PC-3 (cell line): ENCODE results near the gene CERKL. TPM values are rescaled to one million over a fixed set of nuclear protein-coding genes. Genes with fewer than 3 reads are reported as not detected.
"Not testable (repeated sequence)": the region's sequence is repeated elsewhere in the genome, so short reads cannot be mapped to it uniquely, and the experiment has no call there.

ENCODE experiments used
- ATAC-seq: fragments of 200-7000 bp; cut with Tn5 transposase; 2 replicates; pipeline ENCODE4 v1.9.1; 2020; ENCODE audit warnings: mild to moderate bottlenecking, moderate library complexity
- Bru-seq: library from RNA; stranded (reverse); fragments of 400-500 nt; gene quantifications from one replicate; lab custom pipeline; 2021; lab: Mats Ljungman, UMichigan
- BruChase-seq, 2 experiments: library from RNA; stranded (reverse); fragments of 400-500 nt; gene quantifications; one replicate each; lab custom pipeline; 2021; lab: Mats Ljungman, UMichigan
- BruUV-seq: library from RNA; stranded (reverse); fragments of 400-500 nt; replicated peaks from 2 replicates; lab custom pipeline; 2021; lab: Mats Ljungman, UMichigan
- CTCF ChIA-PET: fragments of 300-600 bp; sonication (Branson Sonifier 250); formaldehyde crosslinking; loops from one replicate; lab custom pipeline; 2022; ENCODE audit warnings: antibody characterized with exemption; lab: Charles Lee
- POLR2A ChIA-PET: fragments of 300-600 bp; sonication (Branson Sonifier 250); formaldehyde crosslinking; loops from one replicate; lab custom pipeline; 2022; ENCODE audit warnings: antibody characterized with exemption; ENCODE audit not compliant: unreplicated experiment; lab: Charles Lee
- DNase-seq: peaks from one replicate; pipeline ENCODE4 v3.0.0-alpha.2; 2015
- H2AFZ ChIP-seq: fragments of 300-600 bp; sonication (generic); 2 replicates; pipeline ENCODE4 v1.6.0; 2016; ENCODE audit warnings: antibody characterized with exemption, low read length
- H3F3A ChIP-seq: fragments of 300-600 bp; sonication (generic); one replicate; pipeline ENCODE4 v1.6.0; 2017; ENCODE audit warnings: antibody characterized with exemption, low read length, control low read depth, mild to moderate bottlenecking; ENCODE audit not compliant: unreplicated experiment
- H3K27ac ChIP-seq: fragments of 300-600 bp; sonication (generic); 2 replicates; pipeline ENCODE4 v1.5.1; 2016; ENCODE audit warnings: mild to moderate bottlenecking, low read length
- H3K27me3 ChIP-seq: fragments of 300-600 bp; sonication (generic); 2 replicates; pipeline ENCODE4 v1.6.1; 2016; ENCODE audit warnings: low read length, mixed read lengths
- H3K36me3 ChIP-seq: fragments of 300-600 bp; sonication (generic); 2 replicates; pipeline ENCODE4 v1.6.1; 2016; ENCODE audit warnings: low read depth, mixed run types, low read length, mixed read lengths
- H3K4me1 ChIP-seq: fragments of 300-600 bp; sonication (generic); 2 replicates; pipeline ENCODE4 v1.5.1; 2016; ENCODE audit warnings: low read length; ENCODE audit not compliant: insufficient read depth
- H3K4me2 ChIP-seq: fragments of 300-600 bp; sonication (generic); 2 replicates; pipeline ENCODE4 v1.6.0; 2016; ENCODE audit warnings: low read length
- H3K4me3 ChIP-seq: fragments of 300-600 bp; sonication (generic); 2 replicates; pipeline ENCODE4 v1.5.1; 2016; ENCODE audit warnings: mild to moderate bottlenecking, low read length, mixed read lengths
- H3K79me2 ChIP-seq: fragments of 300-600 bp; sonication (generic); 2 replicates; pipeline ENCODE4 v1.6.1; 2017; ENCODE audit warnings: low read length, mixed read lengths
- H3K9ac ChIP-seq: fragments of 300-600 bp; sonication (generic); 2 replicates; pipeline ENCODE4 v1.6.0; 2016; ENCODE audit warnings: mild to moderate bottlenecking, low read length
- H3K9me2 ChIP-seq: fragments of 300-600 bp; sonication (generic); replicated peaks from 2 replicates; pipeline ENCODE4 v1.6.1; 2016; ENCODE audit warnings: mixed run types, low read length, mixed read lengths
- H3K9me3 ChIP-seq: fragments of 300-600 bp; sonication (generic); 2 replicates; pipeline ENCODE4 v1.6.1; 2016; ENCODE audit warnings: low read length, mixed read lengths
- H4K20me1 ChIP-seq: fragments of 300-600 bp; sonication (generic); 2 replicates; pipeline ENCODE4 v1.6.1; 2016; ENCODE audit warnings: low read length, mixed read lengths
- EZH2 ChIP-seq: fragments of 300-600 bp; sonication (generic); IDR thresholded peaks from one replicate; pipeline ENCODE4 v1.6.1; 2017; ENCODE audit warnings: antibody characterized with exemption, mild to moderate bottlenecking, low read length; ENCODE audit not compliant: unreplicated experiment
- EZH2phosphoT487 ChIP-seq: fragments of 300-600 bp; sonication (generic); IDR thresholded peaks from 2 replicates; pipeline ENCODE4 v1.6.1; 2018; ENCODE audit warnings: mild to moderate bottlenecking, antibody characterized with exemption, low read length, borderline replicate concordance
- intact Hi-C: fragments of 100-400 bp; cut with micrococcal nuclease; formaldehyde crosslinking; loops from 2 replicates; pipeline ENCODE4 v1.9.0; 2023
- long read RNA-seq: library from polyadenylated mRNA; unstranded; transcript quantifications from one replicate; pipeline ENCODE4 v2.0.0, GENCODE V29; 2021; ENCODE audit not compliant: unreplicated experiment
- total RNA-seq: library from RNA; depleted of rRNA; stranded (reverse); fragments of >200 nt; gene quantifications from 2 replicates; pipeline ENCODE4 v1.2.3, GENCODE V29; 2014; rRNA removed
- TF ChIP-seq, protein P1 (sequence below): fragments of 300-600 bp; sonication (generic); conservative IDR thresholded peaks from 2 replicates; pipeline ENCODE4 v1.5.1; 2017; ENCODE audit warnings: antibody characterized with exemption, low read depth, mild to moderate bottlenecking, low read length

CERKL gene
- total RNA-seq (0.92 and 0.98 TPM in 2 replicates), Bru-seq, nascent RNA (percentile 21 among the genes with signal in this experiment), BruChase-seq, experiment 1, labeled RNA remaining after a 6-hour chase (percentile 13 among the genes with signal in this experiment), BruChase-seq, experiment 2, labeled RNA remaining after a 2-hour chase (percentile 10 among the genes with signal in this experiment)
- long read RNA-seq, result 0 reads

DNA sequence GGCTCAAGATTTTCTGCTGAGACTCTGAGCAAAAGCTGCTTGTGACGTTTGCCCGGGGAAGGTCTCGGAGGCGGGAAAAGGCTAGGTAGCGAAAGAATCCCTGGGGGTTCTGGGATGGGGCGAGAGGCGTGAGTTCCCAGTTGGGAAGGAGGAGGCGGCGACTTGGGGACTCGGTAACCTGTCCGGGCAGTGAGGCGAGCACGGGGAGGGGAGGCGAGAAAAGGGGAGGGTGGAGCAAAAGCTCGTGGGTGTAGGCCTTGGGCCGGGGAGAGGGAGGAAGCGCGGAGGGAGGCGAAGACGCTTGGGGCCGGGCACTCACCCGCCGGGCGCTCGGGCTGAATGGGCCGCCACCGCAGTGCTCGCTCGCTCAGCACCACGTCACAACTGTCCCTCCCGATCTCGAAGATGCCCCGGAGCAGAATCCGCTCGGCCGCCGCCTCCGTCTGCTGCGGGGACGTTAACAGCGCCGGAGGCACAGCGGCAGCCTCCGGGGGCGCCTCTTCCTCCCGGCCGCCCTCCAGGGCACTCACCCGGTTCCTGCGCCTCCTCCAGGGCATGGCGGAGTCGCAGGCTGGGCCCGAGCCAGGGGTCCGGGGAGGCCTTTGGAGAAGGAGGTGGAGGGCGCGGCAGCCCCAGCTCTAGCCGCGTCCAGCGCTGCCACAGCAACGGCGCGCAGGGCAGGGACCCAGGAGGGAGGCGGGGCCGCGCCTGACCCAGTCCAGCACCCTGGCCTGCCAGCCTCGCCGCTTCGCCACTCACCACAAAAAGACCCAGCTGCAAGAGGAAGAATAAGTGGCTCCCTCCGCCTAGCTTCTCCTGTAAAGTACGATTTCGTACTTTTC, at the start of gene CERKL:
CERKL (minus strand) TSS at position 656 of the 842 bp plus-strand sequence; CDS start at position 557, 99 bp downstream.
- ChIA-PET CTCF (interaction anchor here (0.6 kb wide), 1 partner anchor 580 kb away, joined by 4 read pairs; no protein-coding TSS in a partner anchor), POLR2A (no interaction called here)
- no peaks in the 10 kb centered on the region for H3F3A ChIP-seq
- peak within 1 kb of the TSS; percentile 39 for H3K9ac ChIP-seq
- peak within 1 kb of the TSS; percentile 98 for H2AFZ ChIP-seq
- no peaks in the 10 kb centered on the region for H3K36me3 ChIP-seq
- H3K4me1 ChIP-seq, result 0 out of 2 replicates have a peak, but pooled peaks cover 8% of the 10 kb centered on the region
- no peaks in the 10 kb centered on the region for H3K9me3 ChIP-seq
- BruUV-seq, result no TSS peak
- H4K20me1 ChIP-seq, result no peaks in the 10 kb centered on the region
- peak within 1 kb of the TSS; percentile 85 for H3K4me3 ChIP-seq
- ATAC-seq (peak; percentile 90), DNase-seq (peak; percentile 76)
- no peaks in the 10 kb centered on the region for H3K9me2 ChIP-seq
- intact Hi-C loops, result no loop called here
- no peaks in the 10 kb centered on the region for H3K79me2 ChIP-seq
- TF ChIP-seq, protein P1, sequence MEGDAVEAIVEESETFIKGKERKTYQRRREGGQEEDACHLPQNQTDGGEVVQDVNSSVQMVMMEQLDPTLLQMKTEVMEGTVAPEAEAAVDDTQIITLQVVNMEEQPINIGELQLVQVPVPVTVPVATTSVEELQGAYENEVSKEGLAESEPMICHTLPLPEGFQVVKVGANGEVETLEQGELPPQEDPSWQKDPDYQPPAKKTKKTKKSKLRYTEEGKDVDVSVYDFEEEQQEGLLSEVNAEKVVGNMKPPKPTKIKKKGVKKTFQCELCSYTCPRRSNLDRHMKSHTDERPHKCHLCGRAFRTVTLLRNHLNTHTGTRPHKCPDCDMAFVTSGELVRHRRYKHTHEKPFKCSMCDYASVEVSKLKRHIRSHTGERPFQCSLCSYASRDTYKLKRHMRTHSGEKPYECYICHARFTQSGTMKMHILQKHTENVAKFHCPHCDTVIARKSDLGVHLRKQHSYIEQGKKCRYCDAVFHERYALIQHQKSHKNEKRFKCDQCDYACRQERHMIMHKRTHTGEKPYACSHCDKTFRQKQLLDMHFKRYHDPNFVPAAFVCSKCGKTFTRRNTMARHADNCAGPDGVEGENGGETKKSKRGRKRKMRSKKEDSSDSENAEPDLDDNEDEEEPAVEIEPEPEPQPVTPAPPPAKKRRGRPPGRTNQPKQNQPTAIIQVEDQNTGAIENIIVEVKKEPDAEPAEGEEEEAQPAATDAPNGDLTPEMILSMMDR, result no peak
- no peak for TF ChIP-seq EZH2phosphoT487
- no peak for TF ChIP-seq EZH2
- H3K27ac ChIP-seq, result no peak within 1 kb of the TSS
- H3K4me2 ChIP-seq, result peak within 1 kb of the TSS; percentile 91
- H3K27me3 ChIP-seq, result no peaks in the 10 kb centered on the region

DNA sequence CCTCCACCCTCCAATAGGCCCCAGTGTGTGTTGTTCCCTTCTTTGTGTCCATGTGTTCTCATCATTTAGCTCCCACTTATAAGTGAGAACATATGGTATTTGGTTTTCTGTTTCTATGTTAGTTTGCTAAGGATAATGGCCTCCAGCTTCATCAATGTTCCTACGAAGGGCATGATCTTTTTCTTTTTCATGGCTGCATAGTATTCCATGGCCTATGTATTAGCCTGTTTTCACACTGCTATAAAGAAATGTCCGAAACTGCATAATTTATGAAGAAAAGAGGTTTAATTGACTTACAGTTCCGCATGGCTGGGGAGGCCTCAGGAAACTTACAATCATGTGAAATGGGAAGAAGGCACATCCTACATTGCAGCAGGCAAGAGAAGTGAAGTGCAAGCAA, 45.6 kb upstream of the CERKL start:
- H3K4me3 ChIP-seq, CTCF ChIA-PET, H3K4me1 ChIP-seq, BruUV-seq, POLR2A ChIA-PET, H3K79me2 ChIP-seq, H3K27me3 ChIP-seq, ATAC-seq, DNase-seq, H3K9me3 ChIP-seq, intact Hi-C loops, H3F3A ChIP-seq, H2AFZ ChIP-seq, H3K9me2 ChIP-seq, H3K27ac ChIP-seq, H3K4me2 ChIP-seq, H3K9ac ChIP-seq, H3K36me3 ChIP-seq, H4K20me1 ChIP-seq: not testable (repeated sequence)

DNA sequence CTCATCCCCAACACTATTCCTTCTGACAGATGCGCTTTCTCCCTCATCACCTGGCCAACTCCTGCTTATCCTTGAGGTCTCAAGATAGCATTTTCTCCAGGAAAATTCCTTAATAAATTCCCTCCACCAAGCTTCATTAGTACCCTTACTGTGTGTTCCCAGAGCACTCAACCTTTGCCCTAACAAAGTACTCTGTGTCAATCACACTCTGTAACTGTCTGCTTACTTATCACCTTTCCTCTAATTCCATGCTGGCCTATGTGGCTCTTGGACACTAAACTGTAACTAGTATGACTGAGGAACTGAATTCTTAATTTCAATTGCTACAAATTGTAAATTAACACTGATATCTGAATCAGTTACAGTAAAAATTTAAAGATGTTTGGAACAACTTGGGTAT, 41.3 kb upstream of the CERKL start:
- no peak overlapping the region for H3K4me3 ChIP-seq
- no peaks in the 10 kb centered on the region for H3K9me2 ChIP-seq
- H2AFZ ChIP-seq, result no peak overlapping the region
- H3K27me3 ChIP-seq, result no peaks in the 10 kb centered on the region
- intact Hi-C loops, result no loop called here
- ChIA-PET POLR2A (no interaction called here), CTCF (no interaction called here)
- no peaks in the 10 kb centered on the region for H4K20me1 ChIP-seq
- H3K9ac ChIP-seq, result no peak overlapping the region
- DNase-seq (no peak), ATAC-seq (no peak)
- H3K4me1 ChIP-seq, result no peaks in the 10 kb centered on the region
- no peaks in the 10 kb centered on the region for H3F3A ChIP-seq
- no peak overlapping the region for H3K27ac ChIP-seq
- TF ChIP-seq EZH2phosphoT487, result no peak
- no peak for TF ChIP-seq EZH2
- TF ChIP-seq, protein P1, result no peak
- no peak overlapping the region for H3K4me2 ChIP-seq
- 0 out of 2 replicates have a peak, but pooled peaks cover 3% of the 10 kb centered on the region for H3K9me3 ChIP-seq
- H3K36me3 ChIP-seq, result no peaks in the 10 kb centered on the region
- H3K79me2 ChIP-seq, result no peaks in the 10 kb centered on the region
- no TSS peak for BruUV-seq
